ENCODE results near the gene ZNF217.
"Not testable (repeated sequence)": the region's sequence is repeated elsewhere in the genome, so short reads cannot be mapped to it uniquely, and the experiment has no call there.

The ZNF217 gene

DNA sequence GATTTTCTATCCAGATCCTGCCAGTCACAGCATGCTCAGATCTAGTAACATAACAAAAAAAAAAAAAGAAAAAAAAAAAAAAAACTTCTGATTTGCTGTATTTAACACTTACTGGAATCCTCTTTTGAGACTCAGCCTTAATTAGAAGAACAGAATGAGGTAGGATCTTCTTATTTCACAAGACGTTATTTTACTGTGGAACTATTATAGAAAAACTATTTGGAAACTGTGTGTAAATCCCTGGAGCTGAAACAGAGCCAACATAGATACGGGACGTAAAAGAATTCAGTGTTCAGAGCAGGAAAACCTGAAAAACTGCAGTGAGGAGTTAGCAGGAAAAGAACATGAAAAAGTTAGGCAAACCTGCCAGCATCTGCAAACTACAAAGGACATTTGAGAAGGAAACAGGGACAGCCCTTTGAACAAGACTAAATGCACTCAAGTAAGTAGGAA, 3.4 kb upstream of the ZNF217 start:
- no peak for DNase-seq

DNA sequence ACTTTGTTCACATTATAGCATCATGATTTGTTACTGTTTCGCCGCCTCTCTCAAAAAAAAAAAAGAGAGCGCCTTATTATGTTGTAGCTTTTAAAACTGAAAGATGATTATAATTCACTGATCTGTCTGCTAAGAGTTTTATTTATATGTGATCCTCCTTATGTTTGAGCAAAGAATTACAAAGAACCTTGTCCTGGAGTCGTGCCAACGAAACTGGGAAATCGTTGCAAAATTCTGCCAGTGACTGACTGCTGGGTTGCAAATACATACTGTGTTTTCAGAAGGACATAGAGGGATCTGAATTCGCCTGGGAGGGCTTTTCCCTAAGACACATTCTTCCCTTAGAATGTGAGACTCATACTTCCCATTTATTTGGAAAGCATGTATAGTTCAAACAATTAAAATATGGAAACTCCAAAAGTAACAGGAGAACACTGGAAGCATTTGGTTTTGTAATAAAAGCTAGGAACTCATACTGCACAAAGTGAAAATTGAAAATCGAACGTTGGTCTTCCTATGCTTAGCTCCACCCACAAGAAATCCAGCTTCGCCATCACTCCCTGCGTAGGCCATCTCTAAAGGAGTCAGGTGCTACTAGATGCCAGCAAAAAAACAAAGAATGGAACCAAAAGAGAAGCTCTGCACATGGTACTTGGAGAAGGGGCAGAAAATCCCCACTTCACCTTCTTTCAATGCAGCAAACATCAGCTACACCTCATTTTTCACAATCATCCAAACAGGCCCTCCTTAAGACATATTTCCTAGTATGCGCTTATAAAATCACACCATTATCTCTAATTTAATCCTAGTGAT, 2.8 kb upstream of the ZNF217 start:
- not testable (repeated sequence) for DNase-seq

DNA sequence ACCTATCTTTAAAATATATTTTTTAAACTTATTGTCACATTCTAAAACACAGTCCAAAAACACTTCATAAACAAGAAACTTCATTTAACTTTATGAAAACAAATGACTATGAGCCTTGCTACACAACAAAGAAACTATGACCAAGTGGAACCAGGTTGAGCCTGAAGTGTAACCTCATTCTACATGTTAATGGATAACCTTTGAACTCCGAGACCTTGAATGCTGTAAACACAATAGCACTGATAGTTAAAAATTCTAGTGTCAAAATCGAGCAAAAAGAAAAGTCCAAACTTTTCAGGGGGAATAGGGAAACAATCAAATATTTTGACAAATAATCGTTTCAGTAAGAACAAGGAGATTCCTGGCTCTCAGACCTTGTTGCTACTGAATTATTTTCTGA, 2.1 kb upstream of the ZNF217 start:
- not testable (repeated sequence) for DNase-seq

DNA sequence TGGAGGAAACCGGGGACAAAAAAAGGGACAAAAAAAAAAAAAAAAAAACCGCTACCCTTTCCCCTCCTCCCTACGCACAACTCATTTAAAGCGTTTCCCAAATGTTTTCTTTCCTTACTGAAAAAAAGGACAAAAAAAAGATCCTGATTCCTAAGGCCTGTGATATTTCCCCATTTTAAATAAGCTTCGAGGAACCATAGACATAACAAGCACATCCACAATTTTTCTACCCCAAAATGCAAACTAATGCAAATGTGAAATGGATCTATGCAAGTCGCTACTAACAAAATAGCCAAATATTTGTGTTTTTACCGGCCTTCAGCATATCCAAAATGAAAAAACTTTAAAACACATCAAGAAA, 1.4 kb upstream of the ZNF217 start:
- peak; percentile 46 for DNase-seq

DNA sequence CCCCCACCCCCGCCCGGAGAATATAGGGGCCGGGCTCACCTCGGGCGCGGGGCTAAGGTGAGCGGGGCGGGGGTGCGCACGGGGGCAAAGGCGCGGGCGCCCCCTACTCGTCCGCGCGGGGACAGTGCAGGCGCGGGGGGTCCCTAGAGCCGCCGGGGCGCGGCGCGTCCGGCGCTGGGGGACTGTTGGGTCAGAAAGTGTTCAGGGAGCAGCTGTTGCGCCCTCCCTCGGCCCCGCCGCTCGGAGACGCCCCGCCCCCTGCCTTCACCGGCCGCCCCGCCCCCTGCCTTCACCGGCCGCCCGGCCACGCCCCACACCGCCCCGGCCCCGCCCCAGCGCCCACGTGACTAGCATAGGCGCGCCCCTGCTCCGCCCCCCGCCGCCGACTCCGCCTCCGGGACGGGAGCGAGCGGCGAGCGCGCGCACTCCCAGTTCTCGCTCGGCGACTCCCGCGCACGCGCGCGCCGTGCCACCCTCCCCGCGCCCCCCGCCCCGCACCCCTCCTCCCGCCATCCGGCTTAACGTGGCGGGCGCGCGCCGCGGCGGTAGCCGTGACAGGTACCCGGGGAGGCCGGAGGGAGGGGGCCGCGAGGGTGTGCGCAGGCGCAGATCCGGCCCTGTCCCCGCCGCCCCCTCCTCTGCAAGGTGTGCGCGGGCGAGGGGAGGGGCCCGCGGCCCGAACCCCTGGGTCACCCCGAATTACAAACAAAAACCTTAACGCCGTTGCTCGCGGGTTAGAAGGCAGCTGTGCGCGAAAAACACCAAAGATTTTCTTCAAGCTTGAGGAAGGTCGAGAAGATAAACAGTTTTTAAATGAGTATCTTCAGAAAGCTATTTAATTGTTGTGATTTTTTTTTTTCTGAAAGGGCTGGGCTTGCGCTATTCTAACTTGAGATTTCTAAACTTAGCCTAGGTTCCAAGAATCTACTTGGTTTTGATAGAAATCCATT, 704 bp upstream of the ZNF217 start:
- peak; percentile 92 for DNase-seq

DNA sequence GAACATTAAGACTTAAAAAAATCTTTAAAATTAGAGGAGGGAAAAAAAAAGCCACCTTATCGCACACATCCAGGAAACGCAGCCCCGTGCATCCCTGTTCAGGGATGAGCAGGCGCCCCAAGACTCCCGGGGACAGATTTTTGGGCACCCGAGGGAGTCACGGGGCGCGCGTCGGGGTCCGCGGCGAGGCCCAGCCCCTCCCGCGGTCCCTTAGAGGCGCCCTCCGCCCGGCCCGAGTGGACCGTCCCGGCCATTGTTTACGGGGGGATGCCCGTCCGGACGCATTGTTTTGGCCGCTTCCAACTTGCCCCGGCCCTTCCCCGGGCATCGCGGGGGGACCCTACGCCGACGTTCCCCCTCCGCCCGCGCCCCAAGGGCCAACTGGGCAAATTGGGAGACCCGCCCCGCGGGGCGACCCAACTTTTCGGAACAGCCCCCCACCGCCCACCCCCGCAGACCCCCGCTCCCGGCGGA, 610 bp downstream of the ZNF217 start:
- DNase-seq, result no peak

DNA sequence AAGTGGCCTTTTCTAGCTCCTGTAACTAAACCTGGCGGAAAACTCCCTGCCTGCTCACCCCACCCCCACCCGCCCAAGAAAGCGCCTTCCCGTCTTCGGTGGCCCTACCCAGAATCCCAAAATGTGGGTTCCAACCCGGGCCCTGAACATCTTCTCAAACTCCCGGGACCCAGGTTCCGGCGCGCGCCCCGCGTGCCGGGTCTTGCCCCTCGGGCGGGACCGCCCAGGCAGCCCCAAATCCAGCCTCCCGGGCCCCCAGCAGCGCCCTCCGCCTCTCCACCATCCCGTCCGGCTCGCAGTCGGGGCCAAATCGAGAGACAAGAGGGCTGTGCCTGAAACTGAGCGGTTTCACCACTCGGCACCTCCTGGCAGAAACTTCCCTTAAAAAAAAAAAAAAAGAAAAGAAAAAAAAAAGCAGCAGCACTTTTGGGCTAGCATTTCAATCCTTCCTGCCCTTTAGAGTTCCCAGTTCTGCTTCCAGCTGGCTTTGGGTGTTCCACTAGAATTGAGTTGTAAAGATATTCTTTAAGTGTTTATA, 1.1 kb downstream of the ZNF217 start:
- peak; percentile 28 for DNase-seq

DNA sequence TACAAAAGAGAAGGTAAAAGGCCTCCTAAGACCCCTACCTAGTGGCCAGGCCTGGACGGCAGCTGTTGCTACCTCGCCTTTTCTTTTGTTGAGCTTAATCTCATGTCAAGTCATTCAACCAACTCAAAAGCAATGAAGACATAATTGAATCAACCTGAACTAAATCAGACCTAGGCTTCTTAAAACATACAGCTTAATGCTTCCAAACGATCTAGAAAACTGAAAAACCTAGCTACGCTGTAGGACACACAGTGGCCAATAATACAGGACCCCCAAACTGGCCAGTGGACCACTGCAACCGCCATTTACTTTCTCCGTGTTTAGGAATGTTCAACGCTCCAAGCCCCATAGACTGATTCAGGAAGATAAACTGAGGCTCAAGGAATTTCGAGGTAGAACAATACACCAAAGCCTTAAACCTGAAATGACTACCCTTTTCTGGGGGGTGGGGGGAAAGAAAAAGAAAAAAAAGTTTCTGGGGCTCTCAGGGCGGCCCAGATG, 1.6 kb downstream of the ZNF217 start:
- DNase-seq, result not testable (repeated sequence)

DNA sequence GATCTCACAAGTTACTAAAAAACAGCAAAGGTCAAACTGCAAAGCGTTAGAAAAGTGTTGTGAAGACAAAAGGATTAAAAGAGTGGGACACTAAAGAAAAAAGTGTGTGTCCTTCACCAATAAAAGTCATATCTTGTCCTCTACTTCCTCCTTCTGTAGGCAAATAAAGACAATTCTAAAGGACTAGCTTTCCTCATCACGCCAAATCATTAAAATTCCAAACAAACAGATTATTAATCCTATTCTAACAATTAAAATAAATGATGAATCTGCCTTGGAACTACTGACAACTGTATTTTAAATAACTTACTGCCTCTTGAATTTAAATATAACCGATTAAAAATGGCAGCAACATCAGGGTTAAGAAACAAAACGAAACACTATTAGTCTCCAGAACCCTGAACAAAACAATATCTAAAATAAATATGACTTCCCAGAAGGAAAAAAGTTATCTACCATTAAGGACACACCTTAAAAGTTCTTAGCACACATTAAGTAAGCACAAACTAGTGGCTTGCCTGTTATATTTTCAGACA, 2.4 kb downstream of the ZNF217 start:
- not testable (repeated sequence) for DNase-seq

DNA sequence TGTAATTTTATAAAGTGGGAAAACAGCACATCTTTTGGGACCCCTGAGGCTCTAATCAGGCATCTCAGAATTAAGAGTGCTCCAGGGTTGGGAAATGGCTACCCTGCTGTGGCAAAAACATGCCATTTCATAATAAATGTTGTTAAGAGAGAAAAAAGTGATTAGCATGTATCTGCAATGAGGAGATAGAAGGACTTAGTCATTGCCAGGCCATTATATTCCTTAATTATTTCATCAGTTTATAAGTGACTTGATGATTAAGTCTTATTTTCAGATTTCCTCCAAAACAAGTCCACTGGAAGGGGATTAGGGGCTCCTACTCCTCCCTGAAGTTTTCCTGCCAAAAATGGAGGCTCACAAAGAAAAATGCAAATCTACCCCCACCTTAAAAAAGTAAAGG, 3.0 kb downstream of the ZNF217 start:
- DNase-seq, result not testable (repeated sequence)

DNA sequence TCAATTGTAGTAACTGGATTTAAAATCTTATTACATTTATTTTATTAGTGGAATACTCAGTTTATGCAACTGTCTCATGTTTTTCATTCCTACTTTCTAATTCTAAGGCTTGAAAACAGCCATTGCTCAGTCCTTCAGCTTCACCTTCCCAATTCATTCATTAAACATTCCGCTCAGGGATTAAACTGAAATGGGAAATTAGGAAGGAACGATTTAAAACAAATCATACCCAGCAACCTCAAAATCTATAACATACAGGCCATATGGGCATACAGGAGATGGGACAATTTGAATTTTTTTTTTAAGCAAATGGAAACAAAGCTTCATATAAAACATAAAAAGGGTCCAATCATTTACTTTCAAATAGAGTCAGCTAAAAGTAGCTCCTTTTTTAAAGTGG, 3.5 kb downstream of the ZNF217 start:
- DNase-seq, result not testable (repeated sequence)

DNA sequence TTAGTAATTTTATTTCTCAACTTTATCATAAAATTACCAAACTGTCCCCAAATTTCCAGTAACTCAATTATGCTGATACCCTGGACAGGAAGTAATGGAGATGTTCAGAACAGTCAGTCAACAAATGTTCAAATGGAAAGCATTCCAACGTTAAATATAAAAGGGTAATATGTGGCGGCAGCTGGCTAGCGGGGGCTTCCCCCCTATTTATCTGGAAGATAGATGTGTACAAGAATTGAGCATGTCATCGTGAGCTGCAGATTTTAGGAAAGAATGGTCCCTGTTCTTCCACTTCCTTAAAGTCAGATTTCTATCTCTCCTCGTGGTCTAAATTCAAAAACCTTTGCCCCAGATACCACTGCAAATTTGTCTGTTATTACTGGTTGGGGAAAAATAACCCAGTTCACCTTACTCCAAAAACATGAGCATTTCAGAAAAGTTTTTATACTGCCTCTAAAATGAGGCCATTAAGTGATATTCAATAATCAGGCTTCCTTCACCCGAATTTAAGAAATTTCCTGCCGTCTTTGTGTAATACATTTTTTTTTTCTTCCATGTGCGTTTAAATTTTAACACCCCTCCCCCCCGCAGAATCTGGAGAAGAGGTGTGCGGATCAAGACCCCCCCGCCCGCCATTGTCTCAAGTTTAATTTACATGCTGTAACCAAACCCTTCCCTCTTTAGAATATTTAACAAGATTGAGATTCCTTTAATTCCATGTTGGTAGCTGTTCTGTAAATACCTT, 4.1 kb downstream of the ZNF217 start:
- DNase-seq, result not testable (repeated sequence)

DNA sequence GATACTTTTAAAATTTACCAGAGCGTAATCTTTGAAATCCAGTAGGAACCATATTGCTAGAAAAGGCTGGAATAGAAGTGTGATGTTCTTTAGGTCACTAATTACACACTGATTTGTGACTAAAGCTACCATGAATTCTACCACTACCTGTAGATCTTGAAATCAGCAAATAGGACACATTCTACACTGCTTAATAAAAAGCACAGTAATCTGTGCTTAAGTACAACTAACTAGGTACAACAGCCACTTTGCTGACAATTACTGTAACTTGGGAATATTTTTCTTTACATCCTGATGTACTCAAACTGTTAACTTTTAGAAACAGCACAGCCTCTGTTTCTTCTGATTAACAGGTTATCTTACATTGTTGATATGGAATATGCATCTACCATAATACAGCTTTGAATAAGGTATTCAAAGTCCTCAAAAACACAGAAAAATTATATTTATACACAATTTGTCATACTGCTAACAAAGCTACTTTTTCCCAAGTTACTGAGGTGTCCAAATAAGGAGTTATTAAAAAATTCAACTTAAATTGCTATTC, 6.4 kb downstream of the ZNF217 start:
- not testable (repeated sequence) for DNase-seq

DNA sequence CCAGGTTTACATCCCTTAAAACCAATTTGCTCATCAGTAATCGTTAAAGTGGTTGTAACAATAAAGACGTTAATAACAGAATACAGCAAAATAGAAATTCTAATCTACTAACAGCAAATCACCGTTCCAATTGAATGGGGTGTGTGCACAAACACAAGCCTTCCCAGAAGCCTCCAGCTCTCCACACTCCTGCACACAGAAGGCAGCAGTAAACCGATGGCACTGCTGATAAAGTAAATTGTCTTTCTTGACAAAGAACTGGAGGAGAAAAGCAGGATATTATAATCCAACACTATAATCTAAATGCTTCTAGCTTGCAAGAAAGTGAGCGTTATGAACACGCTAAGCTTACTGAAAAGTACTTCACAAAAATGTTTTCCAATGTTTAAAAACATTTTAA, 7.0 kb downstream of the ZNF217 start:
- DNase-seq, result no peak

DNA sequence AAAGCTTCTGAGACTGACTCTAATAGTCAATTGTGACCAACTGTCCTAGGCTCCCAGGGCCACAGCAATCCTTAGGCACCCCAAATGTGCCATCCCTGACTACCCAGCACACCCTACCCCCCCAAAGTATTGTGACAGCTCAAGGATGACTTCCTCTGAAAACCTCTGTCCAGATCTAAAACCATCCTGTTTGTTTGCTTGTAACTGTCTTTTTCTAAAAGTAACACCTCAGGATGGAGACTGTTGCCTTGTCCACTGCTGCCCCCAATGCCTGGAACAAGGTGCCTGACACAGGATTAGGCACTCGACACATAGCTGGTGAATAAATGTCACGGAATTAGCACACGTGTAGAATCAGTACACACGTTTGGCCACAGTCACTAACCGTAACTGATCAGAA, 7.7 kb downstream of the ZNF217 start:
- not testable (repeated sequence) for DNase-seq

DNA sequence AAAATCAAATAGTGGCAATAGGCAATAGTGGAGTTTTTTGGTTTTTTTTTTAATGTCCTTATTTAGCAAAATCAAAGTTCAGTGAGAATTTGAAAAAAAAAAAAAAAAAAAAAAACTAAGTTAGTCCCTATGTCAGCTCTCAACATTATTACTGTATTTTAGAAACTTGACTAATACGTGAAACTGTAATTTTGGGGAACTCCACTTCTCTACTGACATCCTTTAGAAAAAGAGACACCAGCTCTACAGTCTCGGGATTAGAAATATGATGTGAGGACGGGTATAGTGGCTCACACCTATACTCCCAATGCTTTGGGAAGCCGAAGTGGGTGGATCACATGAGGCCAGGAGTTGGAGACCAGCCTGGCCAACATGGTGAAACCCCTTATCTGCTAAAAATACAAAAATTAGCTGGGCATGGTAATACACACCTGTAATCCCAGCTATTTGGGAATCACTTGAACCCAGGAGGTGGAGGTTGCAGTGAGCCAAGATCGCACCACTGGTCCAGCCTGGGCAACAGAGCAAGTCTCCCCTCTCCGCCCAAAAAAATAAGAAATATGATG, 8.6 kb downstream of the ZNF217 start:
- not testable (repeated sequence) for DNase-seq

DNA sequence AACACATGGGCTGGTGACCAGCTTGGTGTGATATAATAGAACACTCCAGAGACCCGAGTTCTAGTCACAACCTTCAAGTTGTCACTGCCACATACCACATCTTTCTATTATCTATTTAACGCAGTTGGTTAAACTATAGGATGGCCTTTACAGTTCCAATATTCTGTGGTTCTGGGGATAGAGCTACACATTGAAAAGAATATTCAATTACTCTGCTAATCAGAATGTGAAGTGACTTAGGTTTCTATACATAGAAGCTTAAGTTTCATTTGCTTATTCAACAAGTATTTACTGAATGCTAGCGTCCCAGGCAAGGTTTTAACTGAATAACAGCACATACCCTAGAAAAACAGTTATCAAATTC, 9.1 kb downstream of the ZNF217 start:
- not testable (repeated sequence) for DNase-seq

DNA sequence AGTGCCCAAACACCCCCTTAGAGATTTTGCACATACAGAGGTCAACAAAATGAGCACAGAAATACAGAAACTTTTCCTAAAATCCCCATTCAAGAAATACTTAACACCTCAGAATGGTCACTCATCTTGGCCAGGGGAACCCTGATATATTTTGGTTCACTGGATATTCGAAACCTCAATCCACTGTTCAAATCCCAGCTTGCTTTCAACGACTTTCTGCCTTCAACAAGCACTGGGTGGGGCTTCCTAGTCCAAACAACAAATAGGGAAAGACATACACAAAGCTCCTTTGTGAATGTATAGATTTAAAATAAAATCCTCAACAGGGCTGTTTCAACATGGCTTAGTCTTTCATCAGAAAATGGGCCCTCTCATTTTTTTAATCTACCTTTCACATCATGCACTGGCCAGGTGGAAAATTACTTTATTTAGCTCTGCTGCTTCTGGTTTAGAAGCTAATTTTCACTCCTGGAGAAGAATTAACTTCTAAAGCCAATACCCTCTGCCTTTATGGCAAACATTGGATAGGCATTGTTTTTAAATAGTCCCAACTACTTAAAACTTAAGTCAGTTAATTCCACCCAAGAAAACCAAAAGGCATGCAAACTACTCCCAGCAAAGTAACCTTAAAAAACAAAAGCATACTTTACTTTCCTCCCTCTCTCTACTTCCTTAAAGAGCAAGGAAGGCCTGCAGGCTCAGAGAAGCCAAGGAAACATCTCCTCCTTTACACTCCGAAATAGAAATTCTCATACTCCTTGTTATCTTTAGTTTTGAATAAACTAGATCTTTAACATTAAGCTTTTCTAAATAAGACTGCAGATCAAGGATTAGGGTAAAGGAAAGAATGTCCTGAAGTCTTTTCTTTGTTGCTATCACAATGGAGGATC, 9.7 kb downstream of the ZNF217 start:
- not testable (repeated sequence) for DNase-seq

DNA sequence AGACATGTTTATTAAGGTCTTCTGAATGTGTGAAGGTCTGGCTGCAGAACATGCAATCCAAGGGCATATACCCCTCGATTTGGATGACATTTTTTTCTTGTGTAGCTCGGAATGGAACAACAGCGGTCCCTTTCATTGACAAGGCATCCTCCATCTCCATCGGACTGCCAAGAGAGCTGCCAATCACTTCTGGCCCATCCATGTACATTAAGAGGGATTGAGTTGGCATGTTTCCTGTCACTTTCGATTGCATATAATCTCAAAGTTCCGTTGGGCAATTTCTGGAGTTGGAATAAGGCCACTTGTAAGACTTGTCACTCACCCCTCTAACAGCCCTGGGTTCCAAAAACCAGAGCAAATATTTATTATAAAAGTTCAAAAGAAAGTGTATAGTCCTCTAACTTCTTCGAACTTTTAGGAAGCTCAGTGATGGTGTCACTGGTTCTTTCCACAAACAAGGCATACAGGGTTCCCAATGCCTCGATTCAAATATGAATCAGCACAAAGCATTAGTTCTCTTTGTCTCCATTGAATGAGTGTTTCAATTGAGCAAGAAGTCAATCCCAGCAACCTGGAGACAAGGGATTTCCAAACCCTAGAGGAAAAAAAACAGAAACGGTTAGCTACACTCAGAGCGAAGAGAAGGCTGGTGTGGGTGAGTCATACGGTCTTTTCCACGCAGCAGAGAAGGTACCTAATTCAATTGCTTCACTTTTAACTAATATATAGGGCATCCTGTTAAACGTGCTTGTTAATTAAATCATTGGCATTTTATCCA, 10.9 kb downstream of the ZNF217 start:
- no peak for DNase-seq

DNA sequence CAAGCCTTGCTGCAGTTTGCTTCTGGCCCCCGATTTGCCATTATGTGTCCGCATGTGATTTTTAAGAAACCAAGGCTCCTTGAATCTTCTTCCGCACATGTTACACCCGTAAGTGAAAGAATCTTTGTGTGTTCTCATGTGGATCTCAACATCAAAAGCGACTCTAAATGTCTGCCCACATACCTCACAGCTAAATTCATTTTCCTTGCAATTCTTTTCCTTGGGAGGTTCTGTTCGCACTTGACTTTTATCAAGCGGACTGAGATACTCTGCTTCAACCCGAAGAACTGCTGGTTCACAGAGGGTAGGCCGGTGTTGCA, 11.4 kb downstream of the ZNF217 start:
- DNase-seq, result no peak
